HG03064 (cell line): Measurements from ENCODE around the gene ERAP2.
"Not testable (repeated sequence)": the region's sequence is repeated elsewhere in the genome, so short reads cannot be mapped to it uniquely, and the experiment has no call there.

ENCODE experiments used
- ATAC-seq: cut with Tn5 transposase; IDR thresholded peaks from one replicate; pipeline ENCODE4 v1.9.1; 2021; ENCODE audit warnings: low read depth; ENCODE audit not compliant: unreplicated experiment

Gene ERAP2, protein sequence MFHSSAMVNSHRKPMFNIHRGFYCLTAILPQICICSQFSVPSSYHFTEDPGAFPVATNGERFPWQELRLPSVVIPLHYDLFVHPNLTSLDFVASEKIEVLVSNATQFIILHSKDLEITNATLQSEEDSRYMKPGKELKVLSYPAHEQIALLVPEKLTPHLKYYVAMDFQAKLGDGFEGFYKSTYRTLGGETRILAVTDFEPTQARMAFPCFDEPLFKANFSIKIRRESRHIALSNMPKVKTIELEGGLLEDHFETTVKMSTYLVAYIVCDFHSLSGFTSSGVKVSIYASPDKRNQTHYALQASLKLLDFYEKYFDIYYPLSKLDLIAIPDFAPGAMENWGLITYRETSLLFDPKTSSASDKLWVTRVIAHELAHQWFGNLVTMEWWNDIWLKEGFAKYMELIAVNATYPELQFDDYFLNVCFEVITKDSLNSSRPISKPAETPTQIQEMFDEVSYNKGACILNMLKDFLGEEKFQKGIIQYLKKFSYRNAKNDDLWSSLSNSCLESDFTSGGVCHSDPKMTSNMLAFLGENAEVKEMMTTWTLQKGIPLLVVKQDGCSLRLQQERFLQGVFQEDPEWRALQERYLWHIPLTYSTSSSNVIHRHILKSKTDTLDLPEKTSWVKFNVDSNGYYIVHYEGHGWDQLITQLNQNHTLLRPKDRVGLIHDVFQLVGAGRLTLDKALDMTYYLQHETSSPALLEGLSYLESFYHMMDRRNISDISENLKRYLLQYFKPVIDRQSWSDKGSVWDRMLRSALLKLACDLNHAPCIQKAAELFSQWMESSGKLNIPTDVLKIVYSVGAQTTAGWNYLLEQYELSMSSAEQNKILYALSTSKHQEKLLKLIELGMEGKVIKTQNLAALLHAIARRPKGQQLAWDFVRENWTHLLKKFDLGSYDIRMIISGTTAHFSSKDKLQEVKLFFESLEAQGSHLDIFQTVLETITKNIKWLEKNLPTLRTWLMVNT

DNA sequence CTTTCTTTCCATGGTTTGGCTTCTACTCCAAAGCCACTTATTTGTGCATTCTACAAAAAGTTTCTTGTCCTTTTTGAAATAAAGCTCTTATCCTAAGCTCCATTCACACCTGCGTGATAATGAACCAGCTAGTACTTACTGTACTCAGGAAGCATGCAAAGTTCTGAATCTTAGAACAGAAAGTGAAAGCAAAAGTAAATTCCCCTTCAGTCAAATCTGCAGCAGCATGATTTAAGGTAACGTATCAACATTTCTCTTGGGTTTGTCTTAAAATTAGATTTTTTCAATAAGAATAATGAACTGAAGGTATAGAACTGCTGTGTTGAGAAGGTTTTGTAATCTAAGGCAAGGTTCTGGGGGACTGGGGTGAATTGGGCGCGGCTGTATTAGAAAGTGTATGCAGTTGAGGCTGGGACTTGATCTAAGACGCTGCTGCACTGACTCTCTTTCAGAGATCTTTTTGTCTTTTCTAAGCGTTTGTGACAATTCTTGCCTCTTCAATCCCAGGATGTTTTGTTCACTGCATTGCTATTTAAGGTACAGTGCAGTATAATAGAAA, at the start of gene ERAP2:
Gene ERAP2 (plus strand): TSS at position 209 of the 559 bp plus-strand sequence. CDS start 3,186 bp downstream, outside the sequence.
- peak; percentile 52 for ATAC-seq

DNA sequence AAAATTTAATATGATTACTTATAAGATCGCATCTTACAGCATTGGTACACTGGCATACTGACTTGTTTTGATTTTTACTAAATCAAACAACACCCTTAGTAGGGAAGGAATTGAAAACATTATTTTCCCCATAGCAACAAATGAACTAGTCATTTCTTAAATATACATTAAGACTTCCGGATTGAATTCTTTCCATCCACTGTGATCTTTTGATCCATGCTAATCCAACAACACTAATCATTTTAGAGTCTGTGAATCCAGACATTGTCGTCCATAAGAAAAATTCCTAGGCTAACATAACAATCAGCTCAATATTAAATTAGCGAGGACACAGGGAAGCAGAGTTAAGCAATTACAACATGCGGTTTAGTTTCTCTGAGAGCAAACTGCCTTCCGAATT, 47.0 kb upstream of the ERAP2 start:
- ATAC-seq, result no peak

GRCh38 chr5:96834016-96834415, 42.3 kb upstream of the ERAP2 start:
- ATAC-seq, result no peak

- no peak for ATAC-seq
These were observed 40.5 kb upstream of the ERAP2 start for GRCh38 chr5:96835791-96836191.

DNA sequence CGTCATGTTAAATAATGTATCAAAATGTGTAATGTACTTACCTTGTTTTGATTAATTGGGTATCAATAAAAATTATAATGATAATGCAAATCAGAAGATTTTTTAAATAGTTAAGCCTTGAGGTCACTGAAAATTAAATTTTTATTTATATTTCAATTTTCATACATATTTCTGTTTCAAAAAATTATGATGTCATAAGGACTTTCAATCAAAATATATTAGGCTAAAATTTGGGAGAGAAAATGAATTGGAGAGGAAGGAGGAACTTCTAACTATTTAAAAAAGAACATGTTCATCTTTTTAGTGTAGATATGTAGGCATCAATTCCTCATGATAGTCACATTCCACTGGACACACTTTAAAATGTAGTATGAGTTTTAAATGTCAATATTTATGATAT, 39.5 kb upstream of the ERAP2 start:
- ATAC-seq, result no peak

GRCh38 chr5:96837303-96837702, 39.0 kb upstream of the ERAP2 start:
- ATAC-seq, result no peak

GRCh38 chr5:96838201-96839070, 37.9 kb upstream of the ERAP2 start:
- no peak for ATAC-seq

DNA sequence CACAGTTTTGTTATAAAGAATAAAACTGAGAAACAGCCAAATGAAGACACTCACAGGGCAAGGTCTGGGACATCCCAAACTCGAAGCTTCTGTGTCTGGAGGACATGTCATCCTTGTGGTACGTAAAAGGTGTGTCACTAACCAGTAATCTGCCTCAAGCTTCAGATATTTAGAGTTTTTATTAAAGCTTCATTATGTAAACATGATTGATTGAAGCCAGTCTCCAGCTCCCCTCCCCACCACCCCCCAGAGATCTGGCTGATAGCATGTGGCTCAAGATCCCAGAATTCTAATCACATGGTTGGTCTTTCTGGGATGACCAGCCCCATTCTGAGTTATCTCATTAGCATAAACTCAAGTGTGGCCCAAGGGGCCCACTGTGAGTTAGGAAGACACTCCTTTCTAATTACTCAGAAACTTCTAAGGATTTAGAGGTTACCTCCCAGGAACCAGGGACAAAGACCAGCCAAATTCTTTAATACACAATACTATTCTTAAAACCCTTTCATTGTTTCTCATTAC, 37.2 kb upstream of the ERAP2 start:
- no peak for ATAC-seq

DNA sequence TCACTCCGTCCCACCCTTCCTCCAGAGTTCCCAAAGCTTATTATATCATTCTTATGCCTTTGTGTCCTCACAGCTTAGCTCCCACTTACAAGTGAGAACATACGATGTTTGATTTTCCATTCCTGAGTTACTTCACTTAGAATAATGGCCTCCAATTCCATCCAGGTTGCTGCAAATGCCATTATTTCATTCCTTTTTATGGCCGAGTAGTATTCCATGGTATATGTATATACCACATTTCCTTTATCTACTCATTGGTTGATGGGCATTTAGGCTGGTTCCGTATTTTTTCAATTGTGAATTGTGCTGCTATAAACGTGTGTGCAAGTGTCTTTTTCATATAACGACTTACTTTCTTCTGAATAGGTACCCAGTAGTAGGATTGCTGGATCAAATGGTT, 34.4 kb upstream of the ERAP2 start:
- not testable (repeated sequence) for ATAC-seq

GRCh38 chr5:96843140-96843539, 33.2 kb upstream of the ERAP2 start:
- ATAC-seq, result no peak

DNA sequence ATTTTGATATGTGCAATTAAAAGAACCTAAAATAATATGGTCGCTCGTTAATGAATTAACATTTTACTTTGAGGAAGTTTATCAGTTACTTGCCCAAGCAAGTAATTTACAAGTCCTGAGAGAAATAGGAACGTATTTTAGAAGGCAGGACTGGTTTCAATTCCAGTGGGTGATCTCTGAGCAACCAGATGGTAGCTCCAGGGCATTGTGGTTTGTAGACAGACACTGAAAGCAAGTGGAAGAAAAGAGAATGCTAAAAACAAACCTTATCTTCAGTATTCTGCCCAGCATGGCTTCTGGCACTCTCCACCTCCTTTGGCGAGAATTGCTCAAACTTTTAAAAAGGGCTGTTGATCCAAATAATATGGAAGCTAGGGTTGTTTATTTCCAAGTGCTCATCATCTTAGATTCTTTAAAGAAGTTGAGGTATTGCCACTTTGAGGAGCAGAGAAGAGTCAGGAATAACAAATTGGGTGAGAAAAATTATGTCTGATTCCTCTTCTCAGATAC, 31.8 kb upstream of the ERAP2 start:
- no peak for ATAC-seq

- no peak for ATAC-seq
These were observed 24.8 kb upstream of the ERAP2 start for GRCh38 chr5:96851312-96852062.

DNA sequence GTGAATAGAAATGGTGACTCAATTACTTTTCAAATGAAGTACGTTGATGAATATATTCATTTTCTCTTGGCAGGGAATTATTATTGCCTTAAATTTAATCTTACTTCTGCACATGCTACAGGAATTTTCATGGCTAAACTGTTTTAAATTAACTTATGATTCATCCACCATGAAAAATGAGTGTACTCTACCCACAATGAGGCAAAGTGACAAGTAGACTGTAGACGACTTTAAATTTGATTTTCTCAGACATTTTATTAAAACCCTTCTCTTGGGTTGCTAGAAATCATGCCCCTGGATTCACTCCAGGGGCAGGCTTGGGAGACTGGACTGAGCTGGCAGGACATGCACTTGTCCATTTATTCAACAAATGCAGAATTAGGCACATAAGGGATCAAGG, 23.5 kb upstream of the ERAP2 start:
- no peak for ATAC-seq

DNA sequence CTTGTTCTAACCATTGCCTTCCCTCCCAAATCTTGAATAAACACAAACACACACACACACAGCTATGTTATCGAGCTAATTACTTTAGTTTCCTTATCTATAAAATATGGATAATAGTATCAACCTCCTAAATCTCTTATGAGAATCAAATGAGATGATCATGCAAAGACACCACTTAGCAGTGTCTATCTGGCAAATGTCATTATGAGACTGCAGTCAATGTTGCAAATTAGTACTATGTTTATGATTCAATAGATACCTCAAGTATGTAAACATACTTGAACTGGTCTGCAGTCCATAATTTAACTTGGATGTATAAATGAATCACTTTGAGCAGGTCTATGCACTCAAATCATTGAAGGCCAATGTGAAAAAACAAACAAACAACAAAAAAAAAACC, 22.2 kb upstream of the ERAP2 start:
- ATAC-seq, result no peak

- ATAC-seq, result no peak
These were observed 21.0 kb upstream of the ERAP2 start for GRCh38 chr5:96855031-96855872.

GRCh38 chr5:96856371-96856770, 19.9 kb upstream of the ERAP2 start:
- ATAC-seq, result no peak

GRCh38 chr5:96857454-96857853, 18.8 kb upstream of the ERAP2 start:
- ATAC-seq, result no peak

DNA sequence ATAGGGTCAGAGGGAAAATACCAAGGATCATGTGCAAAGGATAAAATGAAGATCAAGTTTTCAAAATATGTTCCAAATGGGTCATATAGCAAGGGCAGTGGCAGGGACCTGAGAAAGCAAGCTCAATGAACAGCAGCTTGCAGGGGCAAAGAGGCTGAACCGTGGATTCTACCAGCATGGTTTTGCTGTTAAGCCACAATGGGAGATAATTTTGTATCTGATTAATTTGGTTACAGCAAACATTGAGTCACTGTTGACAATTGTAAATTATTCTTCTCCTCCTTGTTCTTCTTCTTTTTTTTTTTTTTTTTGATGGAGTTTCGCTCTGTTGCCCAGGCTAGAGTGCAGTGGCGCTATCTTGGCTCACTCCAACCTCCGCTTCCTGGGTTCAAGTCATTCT, 18.4 kb upstream of the ERAP2 start:
- no peak for ATAC-seq
